AML-193 (cell line): Measurements from ENCODE around the gene DMWD.
"Not testable (repeated sequence)": the region's sequence is repeated elsewhere in the genome, so short reads cannot be mapped to it uniquely, and the experiment has no call there.

Experiments used
- DNase-seq, 2 experiments: peaks; one replicate each; lab custom pipeline; 2025; lab: John Stamatoyannopoulos, UW

The DMWD gene

GRCh38 chr19:45751483-45751882 lies 41.2 kb downstream of the DMWD start:
- DNase-seq: not testable (repeated sequence)

GRCh38 chr19:45747513-45747912 lies 45.1 kb downstream of the DMWD start:
- DNase-seq: no peak

DNA sequence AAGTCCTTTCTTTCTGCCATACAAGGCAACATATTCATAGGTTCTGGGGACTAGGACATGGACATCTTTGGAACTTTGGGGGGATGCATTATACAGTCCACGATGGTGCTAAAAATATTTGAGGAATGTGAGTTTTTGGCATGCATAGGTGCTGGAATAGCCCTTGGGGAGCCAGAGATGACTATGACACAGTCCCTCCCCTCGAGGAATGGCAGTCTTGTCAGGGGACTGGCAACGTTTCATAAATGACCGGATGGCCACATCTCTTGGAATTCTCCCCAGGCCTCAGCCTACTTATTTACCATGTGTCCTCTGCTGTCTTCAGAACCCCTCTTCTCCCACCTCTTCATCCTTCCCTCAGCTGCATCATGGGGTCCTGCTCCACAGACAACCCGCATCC lies 45.8 kb downstream of the DMWD start:
- DNase-seq: no peak

- no peak for DNase-seq
These were observed 47.0 kb downstream of the DMWD start for GRCh38 chr19:45745606-45746005.

GRCh38 chr19:45742969-45743368 lies 49.7 kb downstream of the DMWD start:
- no peak for DNase-seq

DNA sequence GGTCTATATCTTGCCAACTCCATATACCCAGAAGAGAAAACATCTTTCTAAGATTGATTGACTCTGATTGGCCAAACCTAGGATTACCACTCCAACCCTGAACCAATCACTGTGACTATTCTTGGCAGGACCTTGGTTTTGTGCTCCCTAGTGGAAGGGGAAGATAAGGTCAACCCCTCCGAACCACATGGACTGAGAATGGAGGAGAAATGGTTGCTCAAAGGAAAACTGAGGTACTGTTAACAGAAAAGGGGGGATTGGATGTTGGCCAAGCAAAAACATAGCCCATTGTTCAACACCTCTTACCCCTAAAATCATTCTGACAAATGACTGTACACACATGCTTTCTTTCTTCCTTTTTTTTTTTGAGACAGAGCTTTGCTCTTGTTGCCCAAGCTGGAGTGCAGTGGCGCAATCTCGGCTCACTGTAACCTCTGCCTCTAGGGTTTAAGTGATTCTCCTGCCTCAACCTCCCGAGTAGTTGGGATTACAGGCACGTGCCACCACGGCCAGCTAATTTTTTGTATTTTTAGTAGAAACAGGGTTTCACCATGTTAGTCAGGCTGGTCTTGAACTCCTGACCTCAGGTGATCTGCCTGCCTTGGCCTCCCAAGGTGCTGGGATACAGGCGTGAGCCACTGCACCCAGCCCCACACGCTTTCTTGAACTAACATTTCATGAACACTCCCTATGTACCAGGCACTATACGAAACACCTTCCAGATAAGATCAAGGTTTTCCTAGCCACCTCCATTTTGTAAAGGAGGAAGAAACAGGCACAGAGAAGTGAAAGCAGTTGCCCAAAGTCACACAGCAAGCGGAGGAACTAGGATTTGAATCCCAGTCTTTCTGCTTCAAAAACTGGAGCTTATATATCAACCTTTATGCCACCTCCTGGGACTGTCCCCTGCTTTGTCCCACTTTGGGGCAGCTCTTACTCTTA lies 52.9 kb downstream of the DMWD start:
- peak; percentile 63 to 66 for DNase-seq

GRCh38 chr19:45733160-45733810 lies 59.4 kb downstream of the DMWD start, which contains the start of gene MEIOSIN:
TSS of gene MEIOSIN (plus strand) at chr19:45733439. CDS start at chr19:45735377, 1,938 bp downstream.
- no peak for DNase-seq
